Astrocyte (in vitro differentiated cells and primary cell): ENCODE data around the gene NEFH.

Source experiments
- CTCF ChIP-seq: IDR thresholded peaks from 2 replicates; pipeline ENCODE4 v1.5.1; 2011; ENCODE audit warnings: low read depth, mild to moderate bottlenecking, inconsistent platforms, low read length, moderate library complexity; ENCODE audit not compliant: insufficient read depth
- EZH2 ChIP-seq: IDR thresholded peaks from 2 replicates; pipeline ENCODE4 v1.6.1; 2012; ENCODE audit warnings: mild to moderate bottlenecking, low read length, inconsistent platforms; ENCODE audit not compliant: insufficient read depth

- TF ChIP-seq CTCF (no peak), EZH2 (no peak)
Measured at GRCh38 chr22:29512031-29512430, 32.0 kb downstream of the NEFH start.
